Breast epithelium (tissue), 3 donors: ENCODE data around the gene CCDC178.

Experiments used
- CTCF ChIP-seq, 3 donors: fragments of 450-650 bp; IDR thresholded peaks; one replicate each; pipeline ENCODE4 v1.5.1; 2016 to 2017; ENCODE audit warnings: antibody characterized with exemption in 3 of 3, mild to moderate bottlenecking in 3 of 3, moderate library complexity in 3 of 3
- POLR2A ChIP-seq: fragments of 450-650 bp; IDR thresholded peaks from one replicate; pipeline ENCODE4 v1.6.1; 2016; ENCODE audit warnings: antibody characterized with exemption, mild to moderate bottlenecking, moderate library complexity

DNA sequence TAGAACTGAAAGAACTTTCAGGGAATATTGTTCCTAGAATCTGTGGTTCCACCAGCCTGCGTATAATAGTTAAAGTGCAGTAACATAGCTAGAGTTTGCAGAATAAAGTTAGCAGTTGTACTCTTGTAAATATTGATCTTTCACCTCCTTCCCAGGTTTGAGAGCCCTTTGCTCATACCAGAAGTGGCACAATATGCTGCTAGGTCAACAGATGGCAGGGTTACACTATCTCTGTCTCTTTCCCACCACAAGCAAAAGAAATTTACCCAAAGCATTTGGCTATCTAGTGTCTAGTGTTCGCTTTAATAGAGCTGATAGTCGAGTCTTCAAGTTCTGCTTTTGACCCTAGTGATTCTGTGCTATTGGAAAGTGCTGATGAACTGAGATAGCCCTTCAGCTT lies 548.7 kb downstream of the CCDC178 start:
- TF ChIP-seq CTCF (IDR thresholded peaks at IDR 0.05) (no peak), POLR2A (no peak)
